Naive thymus-derived CD4-positive, alpha-beta T cell (primary cell): ENCODE results near the gene TTBK2. TPM values are rescaled to one million over a fixed set of nuclear protein-coding genes. Genes with fewer than 3 reads are reported as not detected.
A peak's percentile ranks its signal among the peaks of the same experiment; 100 is the strongest.

Source experiments
- ATAC-seq: fragments of 150-1000 bp; cut with Tn5 transposase; 2 replicates; pipeline ENCODE4 v1.10.0; 2021; ENCODE audit warnings: mild to moderate bottlenecking, moderate library complexity
- CTCF ChIA-PET: fragments of 350-600 bp; sonication (Branson Sonifier 250); formaldehyde crosslinking; loops from one replicate; lab custom pipeline; 2021; ENCODE audit warnings: antibody characterized with exemption; lab: Charles Lee
- POLR2A ChIA-PET: fragments of 350-600 bp; sonication (Branson Sonifier 250); formaldehyde crosslinking; loops from one replicate; lab custom pipeline; 2021; ENCODE audit warnings: antibody characterized with exemption, inconsistent platforms; lab: Charles Lee
- DNase-seq, 9 donors: peaks; one replicate each; pipeline versions ENCODE4 v3.0.0 to v3.0.0-alpha.2; 2020 to 2022; ENCODE audit warnings: mixed read lengths in 1 of 9
- H3K27ac ChIP-seq: one replicate; pipeline ENCODE4 v1.7.0; 2013; ENCODE audit warnings: mild to moderate bottlenecking, low read depth, low read length, moderate library complexity
- H3K27me3 ChIP-seq, 2 donors: one replicate each; pipeline ENCODE4 v1.7.0; 2013; ENCODE audit warnings: low read length in 2 of 2, mild to moderate bottlenecking in 2 of 2, moderate library complexity in 2 of 2; ENCODE audit not compliant: control insufficient read depth in 2 of 2, insufficient read depth in 2 of 2
- H3K36me3 ChIP-seq, 3 experiments: 1 replicate in 2 of 3; 2 replicates in 1 of 3; pipeline ENCODE4 v1.7.0; 2013; ENCODE audit warnings: low read length in 3 of 3, mild to moderate bottlenecking in 3 of 3, moderate library complexity in 1 of 3; ENCODE audit not compliant: insufficient read depth in 3 of 3, control insufficient read depth in 2 of 3
- H3K4me1 ChIP-seq, 2 donors: one replicate each; pipeline ENCODE4 v1.7.0; 2013; ENCODE audit warnings: low read length in 2 of 2, mild to moderate bottlenecking in 2 of 2, moderate library complexity in 1 of 2; ENCODE audit not compliant: control insufficient read depth in 2 of 2, insufficient read depth in 2 of 2
- H3K4me3 ChIP-seq: 2 replicates; pipeline ENCODE4 v1.7.0; 2013; ENCODE audit warnings: mild to moderate bottlenecking, low read length
- H3K9me3 ChIP-seq, 3 experiments: 1 replicate in 2 of 3; 2 replicates in 1 of 3; pipeline ENCODE4 v1.7.0; 2013; ENCODE audit warnings: low read length in 3 of 3; ENCODE audit not compliant: control insufficient read depth in 2 of 3
- H3K27ac Mint-ChIP-seq, 9 donors: one replicate each; pipeline ENCODE4 v1.8.0; 2020 to 2022; ENCODE audit warnings: mixed read lengths in 9 of 9, mild to moderate bottlenecking in 8 of 9, moderate library complexity in 5 of 9, inconsistent platforms in 2 of 9
- H3K27me3 Mint-ChIP-seq, 5 donors: one replicate each; pipeline ENCODE4 v1.8.0; 2021 to 2022; ENCODE audit warnings: mixed read lengths in 5 of 5, mild to moderate bottlenecking in 1 of 5
- H3K36me3 Mint-ChIP-seq, 5 donors: one replicate each; pipeline ENCODE4 v1.8.0; 2020 to 2022; ENCODE audit warnings: mixed read lengths in 5 of 5, mild to moderate bottlenecking in 3 of 5, inconsistent platforms in 1 of 5
- H3K4me1 Mint-ChIP-seq, 7 donors: one replicate each; pipeline ENCODE4 v1.8.0; 2020 to 2022; ENCODE audit warnings: mixed read lengths in 7 of 7, mild to moderate bottlenecking in 3 of 7, inconsistent platforms in 1 of 7
- H3K4me3 Mint-ChIP-seq, 10 donors: one replicate each; pipeline ENCODE4 v1.8.0; 2020 to 2022; ENCODE audit warnings: mild to moderate bottlenecking in 10 of 10, mixed read lengths in 10 of 10, moderate library complexity in 6 of 10, inconsistent platforms in 2 of 10
- H3K9me3 Mint-ChIP-seq, 11 donors: one replicate each; pipeline ENCODE4 v1.8.0; 2020 to 2022; ENCODE audit warnings: mixed read lengths in 11 of 11, mild to moderate bottlenecking in 4 of 11, inconsistent platforms in 1 of 11, moderate library complexity in 1 of 11
- intact Hi-C, 2 donors: fragments of 100-400 bp; cut with micrococcal nuclease; formaldehyde crosslinking; loops; one replicate each; pipeline ENCODE4 v1.15.1; 2023
- polyA plus RNA-seq, 2 donors: library from polyadenylated mRNA; unstranded; fragments of 300-500 nt; fragmentation: Illumina TruSeq; gene quantifications; one replicate each; pipeline ENCODE4 v1.2.3, GENCODE V29; 2021
- total RNA-seq, 6 experiments: library from RNA in 5 of 6; stranded (reverse) in 5 of 6; gene quantifications; 1 replicate in 5 of 6; 2 replicates in 1 of 6; pipeline ENCODE4 v1.2.3 and lab custom pipeline; 2021 to 2026

Gene TTBK2
- total and polyA plus RNA-seq, 7 experiments from 2014 or later, result 12.5 to 30.5 (median 26.1) TPM

- Histone ChIP-seq H3K4me1 (no peaks in the 10 kb centered on the region), H3K36me3 (peaks cover 0 to 8% (median 6%) of the 10 kb centered on the region in 3 experiments), H3K9me3 (no peaks in the 10 kb centered on the region), H3K27ac (no peak overlapping the region), H3K27me3 (no peaks in the 10 kb centered on the region), H3K4me3 (no peak overlapping the region)
- POLR2A ChIA-PET, result interaction anchor here (0.7 kb wide), 1 partner anchor 81 kb away, joined by 3 read pairs; no protein-coding TSS in a partner anchor
- CTCF ChIA-PET, result no interaction called here
- Mint-ChIP-seq H3K27ac (no peak overlapping the region), H3K4me1 (peaks cover 0 to 2% (median 0%) of the 10 kb centered on the region in 7 donors), H3K27me3 (no peaks in the 10 kb centered on the region), H3K9me3 (no peaks in the 10 kb centered on the region), H3K36me3 (peaks cover 0 to 48% (median 16%) of the 10 kb centered on the region in 5 donors), H3K4me3 (no peak overlapping the region)
- ATAC-seq (no peak), DNase-seq (no peak)
- intact Hi-C loops, result no loop called here
These were observed 99.8 kb downstream of the TTBK2 start for GRCh38 chr15:42820811-42821210.

DNA sequence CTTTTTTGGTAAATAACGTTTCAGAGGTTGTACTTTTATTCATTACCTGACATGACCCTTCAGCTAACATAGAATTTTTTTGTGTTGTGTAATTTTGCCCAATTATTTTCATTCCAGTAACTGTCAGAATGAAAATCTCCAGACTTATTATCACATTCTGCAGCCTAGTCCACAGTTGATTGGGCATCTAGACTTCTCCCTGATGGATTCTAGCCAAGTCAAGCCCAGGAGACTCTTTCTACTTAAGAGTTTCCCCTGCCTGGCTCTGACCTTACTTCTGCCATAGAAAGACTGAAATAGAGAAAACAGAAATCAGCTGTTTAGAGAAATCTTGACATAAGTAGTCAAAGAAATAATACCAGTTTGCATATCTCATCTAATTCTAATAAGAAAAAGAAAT, 100.8 kb downstream of the TTBK2 start:
- no peak for ATAC-seq
- no peak for DNase-seq
- Histone ChIP-seq H3K4me3 (no peak overlapping the region), H3K4me1 (no peaks in the 10 kb centered on the region), H3K36me3 (peaks cover 0 to 8% (median 6%) of the 10 kb centered on the region in 3 experiments), H3K9me3 (no peaks in the 10 kb centered on the region), H3K27ac (no peak overlapping the region), H3K27me3 (no peaks in the 10 kb centered on the region)
- Mint-ChIP-seq H3K27me3 (no peaks in the 10 kb centered on the region), H3K27ac (no peak overlapping the region), H3K4me3 (no peak overlapping the region), H3K4me1 (no peaks in the 10 kb centered on the region), H3K36me3 (peaks cover 0 to 46% (median 16%) of the 10 kb centered on the region in 5 donors), H3K9me3 (no peaks in the 10 kb centered on the region)
- intact Hi-C loops, result loop anchor here in 1 of 2 donors (1.0 kb wide), 1 partner anchor 10 kb away; no protein-coding TSS in a partner anchor
- POLR2A ChIA-PET, result no interaction called here
- CTCF ChIA-PET, result no interaction called here

DNA sequence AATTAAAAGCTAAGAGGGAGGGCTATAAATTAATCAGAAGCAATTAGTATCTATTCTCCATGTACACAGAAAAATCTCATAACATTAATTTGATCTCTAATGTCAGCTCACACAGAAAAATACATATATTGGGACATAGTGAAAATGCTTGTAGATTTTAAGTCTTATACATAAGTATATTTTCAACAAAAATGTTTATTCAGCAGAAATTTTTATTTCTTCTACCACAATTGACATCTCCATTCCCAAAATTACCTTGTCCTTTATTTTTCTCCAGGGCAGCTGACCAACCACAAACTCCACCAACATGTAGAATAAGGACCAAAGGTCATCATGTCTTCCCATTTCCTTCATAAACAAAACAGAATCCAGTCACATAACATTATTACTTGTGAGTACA, 109.1 kb downstream of the TTBK2 start:
- Histone ChIP-seq H3K27ac (no peak overlapping the region), H3K4me3 (no peak overlapping the region), H3K4me1 (no peaks in the 10 kb centered on the region), H3K9me3 (no peaks in the 10 kb centered on the region), H3K27me3 (no peaks in the 10 kb centered on the region), H3K36me3 (peaks cover 0 to 16% (median 0%) of the 10 kb centered on the region in 3 experiments)
- peaks cover 2 to 35% (median 12%) of the 10 kb centered on the region in 5 donors for H3K36me3 Mint-ChIP-seq
- ChIA-PET POLR2A (no interaction called here), CTCF (no interaction called here)
- no peak overlapping the region for H3K27ac Mint-ChIP-seq
- intact Hi-C loops, result no loop called here
- ATAC-seq (no peak), DNase-seq (no peak)
- no peaks in the 10 kb centered on the region for H3K9me3 Mint-ChIP-seq
- no peaks in the 10 kb centered on the region for H3K27me3 Mint-ChIP-seq
- H3K4me1 Mint-ChIP-seq, result no peaks in the 10 kb centered on the region
- no peak overlapping the region for H3K4me3 Mint-ChIP-seq

DNA sequence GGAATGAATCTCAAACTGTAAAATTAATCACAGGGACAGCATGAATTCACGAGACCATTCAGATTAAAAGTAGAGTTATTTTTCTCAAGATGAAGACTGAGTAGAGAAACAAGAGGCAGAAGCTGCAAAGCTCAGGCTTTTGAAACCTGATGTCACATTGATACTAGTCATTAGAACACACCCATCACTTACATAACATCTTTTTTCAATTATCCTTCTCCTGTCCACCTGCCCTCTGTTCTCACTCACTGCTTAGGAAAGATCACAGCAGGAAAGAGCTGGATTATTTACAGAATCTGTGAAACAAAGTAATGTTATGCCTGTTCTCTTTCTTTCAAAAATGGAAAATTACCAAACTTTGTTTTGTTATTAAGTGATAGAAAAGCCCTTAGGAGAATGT, 111.7 kb downstream of the TTBK2 start:
- Mint-ChIP-seq H3K36me3 (peaks cover 2 to 47% (median 12%) of the 10 kb centered on the region in 5 donors), H3K27ac (no peak overlapping the region), H3K9me3 (no peaks in the 10 kb centered on the region), H3K27me3 (no peaks in the 10 kb centered on the region), H3K4me3 (no peak overlapping the region), H3K4me1 (no peaks in the 10 kb centered on the region)
- DNase-seq, result no peak
- Histone ChIP-seq H3K27ac (no peak overlapping the region), H3K4me3 (no peak overlapping the region), H3K9me3 (no peaks in the 10 kb centered on the region), H3K27me3 (no peaks in the 10 kb centered on the region), H3K4me1 (no peaks in the 10 kb centered on the region), H3K36me3 (peaks cover 0 to 16% (median 0%) of the 10 kb centered on the region in 3 experiments)
- CTCF ChIA-PET, result no interaction called here
- POLR2A ChIA-PET, result no interaction called here
- intact Hi-C loops, result no loop called here
- no peak for ATAC-seq

DNA sequence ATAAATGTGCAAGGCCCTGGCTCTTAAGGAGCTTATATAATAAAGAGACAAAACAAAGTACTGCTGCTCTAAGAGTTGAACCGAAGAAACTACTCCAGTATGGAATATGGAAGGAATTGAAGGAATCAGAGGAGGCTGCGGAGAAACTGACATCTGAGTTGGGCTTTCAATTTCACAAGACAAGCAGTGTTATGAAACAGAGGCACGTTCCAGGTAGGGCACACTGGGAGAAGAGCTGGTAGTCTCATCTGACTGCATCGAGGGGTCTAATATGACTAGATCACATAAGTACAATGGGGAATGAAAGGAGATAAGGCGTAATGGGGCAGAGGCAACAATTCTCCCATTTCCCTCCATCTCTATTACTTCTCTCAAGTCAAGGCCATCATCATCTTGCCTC, 115.3 kb downstream of the TTBK2 start:
- no peak for DNase-seq
- Histone ChIP-seq H3K4me3 (no peak overlapping the region), H3K9me3 (no peaks in the 10 kb centered on the region), H3K27ac (no peak overlapping the region), H3K4me1 (no peaks in the 10 kb centered on the region), H3K27me3 (no peaks in the 10 kb centered on the region), H3K36me3 (peaks cover 0 to 28% (median 3%) of the 10 kb centered on the region in 3 experiments)
- Mint-ChIP-seq H3K36me3 (peaks cover 8 to 58% (median 16%) of the 10 kb centered on the region in 5 donors), H3K9me3 (no peaks in the 10 kb centered on the region), H3K4me1 (no peaks in the 10 kb centered on the region), H3K27ac (no peak overlapping the region), H3K27me3 (no peaks in the 10 kb centered on the region), H3K4me3 (no peak overlapping the region)
- CTCF ChIA-PET, result no interaction called here
- POLR2A ChIA-PET, result no interaction called here
- intact Hi-C loops, result no loop called here
- ATAC-seq, result no peak

- POLR2A ChIA-PET, result no interaction called here
- H3K4me1 ChIP-seq, result no peaks in the 10 kb centered on the region
- intact Hi-C loops, result no loop called here
- peaks cover 0 to 23% (median 3%) of the 10 kb centered on the region in 3 experiments for H3K36me3 ChIP-seq
- H3K27me3 ChIP-seq, result no peaks in the 10 kb centered on the region
- Mint-ChIP-seq H3K36me3 (peaks cover 8 to 58% (median 15%) of the 10 kb centered on the region in 5 donors), H3K27ac (peak overlapping the region in 1 of 9 donors; percentile 16), H3K27me3 (no peaks in the 10 kb centered on the region), H3K4me3 (no peak overlapping the region), H3K4me1 (no peaks in the 10 kb centered on the region), H3K9me3 (no peaks in the 10 kb centered on the region)
- DNase-seq (no peak), ATAC-seq (no peak)
- H3K4me3 ChIP-seq, result no peak overlapping the region
- H3K9me3 ChIP-seq, result no peaks in the 10 kb centered on the region
- CTCF ChIA-PET, result no interaction called here
- no peak overlapping the region for H3K27ac ChIP-seq
These were observed 115.8 kb downstream of the TTBK2 start for GRCh38 chr15:42804739-42805138.

GRCh38 chr15:42803436-42803835, 117.1 kb downstream of the TTBK2 start:
- H3K4me1 Mint-ChIP-seq, result no peaks in the 10 kb centered on the region
- ChIA-PET POLR2A (no interaction called here), CTCF (no interaction called here)
- no peaks in the 10 kb centered on the region for H3K9me3 Mint-ChIP-seq
- H3K36me3 Mint-ChIP-seq, result peaks cover 6 to 63% (median 18%) of the 10 kb centered on the region in 5 donors
- H3K27me3 Mint-ChIP-seq, result no peaks in the 10 kb centered on the region
- H3K27ac ChIP-seq, result no peak overlapping the region
- no peak for ATAC-seq
- H3K36me3 ChIP-seq, result peaks cover 0 to 19% (median 3%) of the 10 kb centered on the region in 3 experiments
- no peak overlapping the region for H3K4me3 Mint-ChIP-seq
- intact Hi-C loops, result no loop called here
- H3K27me3 ChIP-seq, result no peaks in the 10 kb centered on the region
- H3K27ac Mint-ChIP-seq, result no peak overlapping the region
- H3K4me1 ChIP-seq, result no peaks in the 10 kb centered on the region
- no peak overlapping the region for H3K4me3 ChIP-seq
- H3K9me3 ChIP-seq, result no peaks in the 10 kb centered on the region
- no peak for DNase-seq
